Activated CD4-positive, alpha-beta T cell treated with anti-CD3 and anti-CD28 coated beads, Interleukin-10, Interleukin-2, amounts not matched to agents 100 ng/mL and 50 ng/mL, durations not matched to agents 16 hours and 8 hours (primary cell): Measurements from ENCODE around the gene BHLHA9.
"Not testable (repeated sequence)": the region's sequence is repeated elsewhere in the genome, so short reads cannot be mapped to it uniquely, and the experiment has no call there.

Source experiments
- DNase-seq: peaks from one replicate; pipeline ENCODE4 v3.0.0-alpha.2; 2020

The BHLHA9 gene

DNA sequence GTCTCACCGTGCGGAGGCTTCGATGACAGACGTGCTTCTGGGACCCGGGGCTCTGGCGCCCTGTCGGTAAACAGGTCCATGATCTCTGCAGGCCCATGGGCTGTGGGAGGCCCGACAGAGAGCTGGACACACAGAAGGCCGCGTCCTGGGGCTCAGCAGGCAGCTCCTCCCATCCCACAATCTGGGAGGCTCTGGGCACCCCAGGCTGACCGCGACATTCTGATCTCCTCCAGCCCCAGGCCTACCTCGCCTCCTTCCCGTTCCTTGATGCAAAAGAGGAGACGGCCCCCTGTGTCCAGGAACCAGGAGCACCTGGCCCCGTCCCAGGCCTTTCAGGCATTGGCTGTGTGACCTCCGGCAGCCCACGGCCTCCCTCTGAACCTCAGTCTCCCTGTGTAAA lies 32.5 kb downstream of the BHLHA9 start:
- no peak for DNase-seq

GRCh38 chr17:1304522-1304921 lies 34.3 kb downstream of the BHLHA9 start:
- no peak for DNase-seq

- DNase-seq: no peak
Measured at GRCh38 chr17:1304962-1305563, 34.8 kb downstream of the BHLHA9 start.

DNA sequence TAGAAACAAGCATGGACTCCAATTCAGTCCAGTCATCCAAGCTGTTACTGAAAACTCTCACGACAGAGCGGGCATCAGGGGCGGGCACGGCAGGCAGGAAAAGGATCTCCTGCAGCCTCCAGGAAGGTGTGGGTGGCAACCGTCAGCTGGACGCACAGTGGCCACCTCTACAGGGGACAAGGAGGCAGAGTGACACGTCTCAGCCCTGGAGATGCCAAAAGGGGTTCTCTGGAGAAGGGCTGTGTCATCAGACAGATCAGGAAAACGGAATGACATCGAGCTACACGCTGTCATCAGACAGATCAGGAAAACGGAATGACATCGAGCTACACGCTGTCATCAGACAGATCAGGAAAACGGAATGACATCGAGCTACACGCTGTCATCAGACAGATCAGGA lies 37.6 kb downstream of the BHLHA9 start:
- DNase-seq: not testable (repeated sequence)

DNA sequence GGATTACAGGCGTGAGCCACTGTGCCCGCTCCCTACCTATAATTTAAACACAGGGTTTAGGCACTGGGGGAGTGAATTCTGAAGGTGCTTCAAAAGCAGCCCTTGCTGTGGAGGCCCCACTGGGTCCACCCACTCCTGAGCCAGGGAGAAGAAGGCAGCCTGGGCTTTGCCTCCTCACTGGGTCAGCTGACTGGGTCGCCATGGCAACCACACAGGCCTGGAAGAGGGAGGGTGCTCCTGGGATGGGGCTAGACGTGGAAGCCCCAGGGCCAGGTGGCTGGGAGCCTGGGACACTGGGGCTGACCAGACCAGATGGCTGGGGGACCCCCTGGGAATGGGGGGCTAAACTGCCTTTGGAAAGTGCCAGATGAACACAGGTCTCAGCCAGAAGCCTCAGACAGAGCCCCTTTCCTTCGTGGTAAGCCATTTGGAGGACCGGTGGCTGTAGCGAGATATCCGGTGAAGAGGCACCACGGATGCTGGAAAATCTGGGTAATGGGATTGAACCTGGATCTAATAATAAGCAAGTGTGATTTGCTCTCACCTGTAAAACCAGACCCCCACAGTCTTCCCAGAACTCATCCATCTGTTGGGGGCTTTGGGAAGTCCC lies 42.1 kb downstream of the BHLHA9 start:
- DNase-seq: no peak

DNA sequence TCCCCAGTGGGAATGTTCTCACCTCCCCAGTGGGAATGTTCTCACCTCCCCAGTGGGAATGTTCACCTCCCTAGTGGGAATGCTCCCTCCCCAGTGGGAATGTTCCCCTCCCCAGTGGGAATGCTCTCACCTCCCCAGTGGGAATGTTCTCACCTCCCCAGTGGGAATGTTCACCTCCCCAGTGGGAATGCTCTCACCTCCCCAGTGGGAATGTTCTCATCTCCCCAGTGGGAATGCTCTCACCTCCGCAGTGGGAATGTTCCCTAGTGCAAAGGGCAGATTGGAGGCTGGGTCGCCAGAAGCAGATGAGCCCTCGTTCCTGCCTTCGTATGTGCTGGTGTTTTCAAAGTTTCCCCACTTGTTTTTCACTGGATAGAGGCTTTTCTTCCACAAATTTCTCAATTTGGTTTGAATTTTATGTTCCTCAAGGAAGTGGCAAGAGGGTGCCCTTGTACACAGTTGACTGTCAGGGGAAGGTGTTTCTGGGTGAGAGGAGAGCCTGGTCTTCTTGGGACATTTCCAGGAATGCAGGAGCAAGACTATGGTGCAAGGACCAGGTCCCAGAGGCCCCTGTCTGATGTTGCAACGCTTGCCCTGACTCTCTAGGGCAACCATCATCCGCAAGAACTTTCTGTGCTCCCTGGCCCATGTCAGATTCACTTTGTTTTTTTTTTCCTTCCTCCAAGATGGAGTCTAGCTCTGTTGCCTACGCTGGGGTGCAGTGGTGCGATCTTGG lies 43.2 kb downstream of the BHLHA9 start:
- no peak for DNase-seq

GRCh38 chr17:1315409-1315808 lies 45.2 kb downstream of the BHLHA9 start:
- DNase-seq: no peak

DNA sequence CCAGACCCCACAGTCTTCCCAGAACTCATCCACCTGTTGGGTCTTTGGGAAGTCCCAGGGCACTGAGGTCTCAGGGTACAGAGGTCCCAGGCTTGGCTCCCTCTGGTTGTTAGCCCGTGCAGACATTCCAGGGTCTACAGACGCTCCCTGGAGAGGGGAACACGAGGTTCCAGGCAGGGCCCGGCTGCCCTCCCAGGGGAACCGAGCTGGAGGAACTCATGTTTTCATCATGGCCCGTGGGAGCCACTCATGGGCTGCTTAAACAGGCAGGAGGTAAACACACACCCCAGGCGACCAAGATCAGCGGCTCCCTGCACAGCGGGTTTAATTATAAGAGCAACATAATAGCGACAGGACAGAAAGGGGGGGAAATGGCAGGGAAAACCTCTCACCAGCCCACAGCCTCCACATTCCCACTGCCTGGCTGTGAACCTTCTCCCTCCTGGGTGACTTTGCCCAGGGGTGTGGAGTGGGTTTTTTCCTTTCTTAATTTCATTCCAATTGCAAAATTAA lies 45.7 kb downstream of the BHLHA9 start:
- no peak for DNase-seq
